WERI-Rb-1 (cell line): ENCODE data around the gene NRXN3.

Experiments used
- DNase-seq: peaks from one replicate; pipeline ENCODE4 v3.0.0-alpha.2; 2020
- H3K27ac ChIP-seq: fragments of 250-450 bp; sonication (Bioruptor Pico); 2 replicates; pipeline ENCODE4 v1.5.1; 2020; ENCODE audit warnings: mild to moderate bottlenecking, moderate library complexity
- H3K27me3 ChIP-seq: fragments of 250-450 bp; sonication (Bioruptor Pico); 2 replicates; pipeline ENCODE4 v1.5.1; 2021; ENCODE audit warnings: mild to moderate bottlenecking, low read depth, moderate library complexity; ENCODE audit not compliant: insufficient read depth, severe bottlenecking
- H3K36me3 ChIP-seq: fragments of 250-450 bp; sonication (Bioruptor Pico); 2 replicates; pipeline ENCODE4 v1.5.1; 2020; ENCODE audit warnings: mild to moderate bottlenecking, moderate library complexity
- H3K4me3 ChIP-seq: 2 replicates; pipeline ENCODE4 v1.5.1; 2011; ENCODE audit warnings: low read depth, mild to moderate bottlenecking, control low read depth, low read length
- H3K9me3 ChIP-seq: fragments of 250-450 bp; sonication (Bioruptor Pico); 2 replicates; pipeline ENCODE4 v1.5.1; 2021; ENCODE audit warnings: mild to moderate bottlenecking, moderate library complexity; ENCODE audit not compliant: severe bottlenecking
- CTCF ChIP-seq: IDR thresholded peaks from 2 replicates; pipeline ENCODE4 v1.5.1; 2011; ENCODE audit warnings: low read depth, mild to moderate bottlenecking, control low read depth, inconsistent platforms, low read length

Gene NRXN3

GRCh38 chr14:78143489-78144145 is 26.6 kb upstream of the NRXN3 start:
- Histone ChIP-seq H3K9me3 (no peaks in the 10 kb centered on the region), H3K4me3 (no peak overlapping the region), H3K36me3 (no peaks in the 10 kb centered on the region), H3K27me3 (no peaks in the 10 kb centered on the region), H3K27ac (no peak overlapping the region)
- no peak for TF ChIP-seq CTCF
- DNase-seq = no peak

GRCh38 chr14:78152201-78153063 is 17.7 kb upstream of the NRXN3 start:
- H3K27me3 ChIP-seq = no peaks in the 10 kb centered on the region
- no peak overlapping the region for H3K27ac ChIP-seq
- no peak for DNase-seq
- H3K4me3 ChIP-seq = no peak overlapping the region
- no peaks in the 10 kb centered on the region for H3K36me3 ChIP-seq
- no peaks in the 10 kb centered on the region for H3K9me3 ChIP-seq
- TF ChIP-seq CTCF = no peak

GRCh38 chr14:78153064-78153341 is 17.2 kb upstream of the NRXN3 start:
- H3K4me3 ChIP-seq = no peak overlapping the region
- no peak for TF ChIP-seq CTCF
- H3K27me3 ChIP-seq = no peaks in the 10 kb centered on the region
- no peaks in the 10 kb centered on the region for H3K36me3 ChIP-seq
- no peaks in the 10 kb centered on the region for H3K9me3 ChIP-seq
- H3K27ac ChIP-seq = no peak overlapping the region
- DNase-seq = no peak

- Histone ChIP-seq H3K4me3 (no peak overlapping the region), H3K9me3 (no peaks in the 10 kb centered on the region), H3K27ac (no peak overlapping the region), H3K27me3 (no peaks in the 10 kb centered on the region), H3K36me3 (no peaks in the 10 kb centered on the region)
- peak; percentile 80 for DNase-seq
- TF ChIP-seq CTCF = peak; percentile 81
These were observed 15.3 kb upstream of the NRXN3 start for GRCh38 chr14:78154827-78155226.

GRCh38 chr14:78156196-78156595 is 14.0 kb upstream of the NRXN3 start:
- no peak for TF ChIP-seq CTCF
- Histone ChIP-seq H3K27me3 (no peaks in the 10 kb centered on the region), H3K4me3 (no peak overlapping the region), H3K36me3 (no peaks in the 10 kb centered on the region), H3K27ac (no peak overlapping the region), H3K9me3 (no peaks in the 10 kb centered on the region)
- no peak for DNase-seq
